ENCODE data around the gene DNAH10. TPM values are rescaled to one million over a fixed set of nuclear protein-coding genes. Genes with fewer than 3 reads are reported as not detected.

Gene DNAH10
- total RNA-seq, 1 donor from 2014 or later, result 0.04 TPM

- no peaks in the 10 kb centered on the region for H3K27me3 ChIP-seq (ENCODE audit: control insufficient read depth, insufficient read depth, low read length)
- no peak for DNase-seq (ENCODE audit: low read depth)
These were observed 186.3 kb downstream of the DNAH10 start for GRCh38 chr12:123948401-123948795.

GRCh38 chr12:123948796-123949769, 187.0 kb downstream of the DNAH10 start:
- no peaks in the 10 kb centered on the region for H3K36me3 ChIP-seq (ENCODE audit: control insufficient read depth, insufficient read depth, low read length)
- no peak for TF ChIP-seq CTCF (IDR thresholded peaks at IDR 0.05; ENCODE audit: insufficient read depth, low read length, poor library complexity, severe bottlenecking)
- H3K4me3 ChIP-seq (ENCODE audit: low read depth, low read length), result no peak overlapping the region
- H3K27me3 ChIP-seq (ENCODE audit: control insufficient read depth, insufficient read depth, low read length), result no peaks in the 10 kb centered on the region
- no peak for DNase-seq (ENCODE audit: low read depth)

More at GRCh38 chr12:123948401-123948795, 186.3 kb downstream of the DNAH10 start:
- TF ChIP-seq CTCF (IDR thresholded peaks at IDR 0.05; ENCODE audit: insufficient read depth, low read length, poor library complexity, severe bottlenecking), result no peak
- no peak overlapping the region for H3K4me3 ChIP-seq (ENCODE audit: low read depth, low read length)
- no peaks in the 10 kb centered on the region for H3K36me3 ChIP-seq (ENCODE audit: control insufficient read depth, insufficient read depth, low read length)

GRCh38 chr12:123949770-123950165, 187.7 kb downstream of the DNAH10 start:
- DNase-seq (ENCODE audit: low read depth), result no peak
- Histone ChIP-seq H3K27me3 (ENCODE audit: control insufficient read depth, insufficient read depth, low read length) (no peaks in the 10 kb centered on the region), H3K4me3 (ENCODE audit: low read depth, low read length) (no peak overlapping the region), H3K36me3 (ENCODE audit: control insufficient read depth, insufficient read depth, low read length) (no peaks in the 10 kb centered on the region)
- no peak for TF ChIP-seq CTCF (IDR thresholded peaks at IDR 0.05; ENCODE audit: insufficient read depth, low read length, poor library complexity, severe bottlenecking)

- no peaks in the 10 kb centered on the region for H3K36me3 ChIP-seq (ENCODE audit: control insufficient read depth, insufficient read depth, low read length)
- TF ChIP-seq CTCF (IDR thresholded peaks at IDR 0.05; ENCODE audit: insufficient read depth, low read length, poor library complexity, severe bottlenecking), result no peak
- no peak overlapping the region for H3K4me3 ChIP-seq (ENCODE audit: low read depth, low read length)
- no peak for DNase-seq (ENCODE audit: low read depth)
- no peaks in the 10 kb centered on the region for H3K27me3 ChIP-seq (ENCODE audit: control insufficient read depth, insufficient read depth, low read length)
These were observed 188.6 kb downstream of the DNAH10 start for GRCh38 chr12:123950476-123951349.

- Histone ChIP-seq H3K36me3 (ENCODE audit: control insufficient read depth, insufficient read depth, low read length) (no peaks in the 10 kb centered on the region), H3K4me3 (ENCODE audit: low read depth, low read length) (no peak overlapping the region), H3K27me3 (ENCODE audit: control insufficient read depth, insufficient read depth, low read length) (no peaks in the 10 kb centered on the region)
- TF ChIP-seq CTCF (IDR thresholded peaks at IDR 0.05; ENCODE audit: insufficient read depth, low read length, poor library complexity, severe bottlenecking), result no peak
- no peak for DNase-seq (ENCODE audit: low read depth)
These were observed 189.4 kb downstream of the DNAH10 start for GRCh38 chr12:123951467-123951866.

Measured in kidney epithelial cell (primary cell).